Measurements from ENCODE around the gene TRPM8. TPM values are rescaled to one million over a fixed set of nuclear protein-coding genes. Genes with fewer than 3 reads are reported as not detected.

TRPM8 gene
- total and polyA plus RNA-seq, 2 of the 13 experiments (the other 11 are each of a cell fraction or from before 2014, with no cell fraction given), result 0.12 TPM; not detected in 1

DNA sequence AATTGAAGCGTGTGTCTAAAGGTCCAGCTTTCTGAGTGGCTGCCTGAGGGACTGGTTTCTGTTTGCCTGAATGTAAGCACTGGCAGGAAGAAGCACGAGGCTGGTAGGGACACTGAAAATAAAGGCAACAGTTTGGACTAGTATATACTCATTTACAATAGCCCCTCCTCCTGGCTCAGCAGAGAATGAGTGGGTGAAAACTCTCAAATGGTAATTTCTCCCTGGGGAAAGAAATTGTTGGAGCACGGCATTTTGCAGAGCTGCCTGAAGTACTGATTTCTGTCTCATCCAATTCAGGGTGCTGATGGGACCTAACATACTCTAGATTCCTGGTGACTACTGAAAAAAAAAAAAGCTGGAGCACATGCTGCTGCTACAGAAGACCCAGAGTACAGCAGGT, 116.0 kb downstream of the TRPM8 start:
- Histone ChIP-seq H3K9ac (ENCODE audit: insufficient read depth, low read depth, low read length) (no peak overlapping the region), H2AFZ (ENCODE audit: low read length) (no peak overlapping the region), H3K79me2 (ENCODE audit: insufficient read depth, low read length) (no peaks in the 10 kb centered on the region), H3K36me3 (replicated peaks in 1 of 2; ENCODE audit: control insufficient read depth in 1 of 2, insufficient read depth in 2 of 2, low read length in 2 of 2) (no peaks in the 10 kb centered on the region), H3K4me3 (replicated peaks in 1 of 3; ENCODE audit: insufficient read depth in 1 of 3, low read depth in 2 of 3, low read length in 3 of 3) (no peak overlapping the region), H4K20me1 (ENCODE audit: insufficient read depth, low read length) (no peaks in the 10 kb centered on the region), H3K27ac (ENCODE audit: extremely low read length, insufficient read depth, low read length) (no peak overlapping the region), H3K4me2 (ENCODE audit: low read depth, low read length) (no peak overlapping the region), H3K9me3 (ENCODE audit: low read length) (peaks cover 8% of the 10 kb centered on the region; the same call in 1 of the 2 replicates), H3K4me1 (ENCODE audit: insufficient read depth, low read length) (no peaks in the 10 kb centered on the region), H3K27me3 (ENCODE audit: control insufficient read depth in 1 of 2, insufficient read depth in 2 of 2, low read length in 2 of 2) (no peaks in the 10 kb centered on the region; a peak in 1 of 5 replicates)
- TF ChIP-seq ARID2 (CRISPR knock-in tag; IDR thresholded peaks at IDR 0.05; ENCODE audit: borderline replicate concordance), result no peak
- TF ChIP-seq IKZF5 (CRISPR knock-in tag; IDR thresholded peaks at IDR 0.05), result no peak
- no peak for TF ChIP-seq MIER3 (CRISPR knock-in tag; IDR thresholded peaks at IDR 0.05; ENCODE audit: borderline replicate concordance)
- no peak for TF ChIP-seq ZNF225 (CRISPR knock-in tag; IDR thresholded peaks at IDR 0.05)
- TF ChIP-seq ETV5 (CRISPR knock-in tag; IDR thresholded peaks at IDR 0.05; ENCODE audit: borderline replicate concordance), result no peak
- TF ChIP-seq MAZ (IDR thresholded peaks at IDR 0.05; ENCODE audit: borderline replicate concordance, low read depth, low read length), result no peak
- no peak for TF ChIP-seq MAZ (CRISPR knock-in tag; IDR thresholded peaks at IDR 0.05; ENCODE audit: low read depth)
- no peak for TF ChIP-seq RBAK (CRISPR knock-in tag; IDR thresholded peaks at IDR 0.05)
- TF ChIP-seq CBX1 (IDR thresholded peaks at IDR 0.05; ENCODE audit: low read depth), result no peak
- TF ChIP-seq ONECUT2 (CRISPR knock-in tag; IDR thresholded peaks at IDR 0.05), result no peak
- TF ChIP-seq TIGD3 (CRISPR knock-in tag; IDR thresholded peaks at IDR 0.05; ENCODE audit: borderline replicate concordance), result no peak
- TF ChIP-seq NFE2L2 (IDR thresholded peaks at IDR 0.05; ENCODE audit: low read length), result no peak
- TF ChIP-seq ZNF362 (CRISPR knock-in tag; IDR thresholded peaks at IDR 0.05; ENCODE audit: borderline replicate concordance), result no peak
- TF ChIP-seq ZNF674 (CRISPR knock-in tag; IDR thresholded peaks at IDR 0.05; ENCODE audit: low read depth), result no peak
- TF ChIP-seq TSC22D2 (CRISPR knock-in tag; IDR thresholded peaks at IDR 0.05; ENCODE audit: borderline replicate concordance), result no peak
- TF ChIP-seq, protein P1, sequence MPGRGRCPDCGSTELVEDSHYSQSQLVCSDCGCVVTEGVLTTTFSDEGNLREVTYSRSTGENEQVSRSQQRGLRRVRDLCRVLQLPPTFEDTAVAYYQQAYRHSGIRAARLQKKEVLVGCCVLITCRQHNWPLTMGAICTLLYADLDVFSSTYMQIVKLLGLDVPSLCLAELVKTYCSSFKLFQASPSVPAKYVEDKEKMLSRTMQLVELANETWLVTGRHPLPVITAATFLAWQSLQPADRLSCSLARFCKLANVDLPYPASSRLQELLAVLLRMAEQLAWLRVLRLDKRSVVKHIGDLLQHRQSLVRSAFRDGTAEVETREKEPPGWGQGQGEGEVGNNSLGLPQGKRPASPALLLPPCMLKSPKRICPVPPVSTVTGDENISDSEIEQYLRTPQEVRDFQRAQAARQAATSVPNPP (CRISPR knock-in tag; IDR thresholded peaks at IDR 0.05), result no peak
- no peak for TF ChIP-seq NFATC3 (CRISPR knock-in tag; IDR thresholded peaks at IDR 0.05)
- TF ChIP-seq, protein P2, sequence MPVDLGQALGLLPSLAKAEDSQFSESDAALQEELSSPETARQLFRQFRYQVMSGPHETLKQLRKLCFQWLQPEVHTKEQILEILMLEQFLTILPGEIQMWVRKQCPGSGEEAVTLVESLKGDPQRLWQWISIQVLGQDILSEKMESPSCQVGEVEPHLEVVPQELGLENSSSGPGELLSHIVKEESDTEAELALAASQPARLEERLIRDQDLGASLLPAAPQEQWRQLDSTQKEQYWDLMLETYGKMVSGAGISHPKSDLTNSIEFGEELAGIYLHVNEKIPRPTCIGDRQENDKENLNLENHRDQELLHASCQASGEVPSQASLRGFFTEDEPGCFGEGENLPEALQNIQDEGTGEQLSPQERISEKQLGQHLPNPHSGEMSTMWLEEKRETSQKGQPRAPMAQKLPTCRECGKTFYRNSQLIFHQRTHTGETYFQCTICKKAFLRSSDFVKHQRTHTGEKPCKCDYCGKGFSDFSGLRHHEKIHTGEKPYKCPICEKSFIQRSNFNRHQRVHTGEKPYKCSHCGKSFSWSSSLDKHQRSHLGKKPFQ (CRISPR knock-in tag; IDR thresholded peaks at IDR 0.05; ENCODE audit: insufficient replicate concordance), result no peak
- TF ChIP-seq JUNB (CRISPR knock-in tag; IDR thresholded peaks at IDR 0.05; ENCODE audit: borderline replicate concordance), result no peak
- TF ChIP-seq TAF15 (IDR thresholded peaks at IDR 0.05; ENCODE audit: low read depth, low read length, poor library complexity, severe bottlenecking), result no peak
- intact Hi-C loops (cut with micrococcal nuclease; ENCODE audit: unreplicated experiment) (no loop called here), in situ Hi-C loops (cut with HindIII; ENCODE audit: extremely low pct_ligation_motif_present, low pct_unique_long_range_greater_than_20kb) (no loop called here)
- FAIRE-seq (no peak), ATAC-seq (no peak), DNase-seq (ENCODE audit: low spot score) (no peak)
- BruUV-seq (replicated peaks), result no TSS peak
- CTCF ChIA-PET (ENCODE audit: low intra/inter-chr PET ratio, low total read pairs), result no interaction called here
- WGBS (ENCODE audit: low lambda C conversion rate), result 18% methylated on average over 3 of the region's 3 CpGs
- POLR2A ChIA-PET, result no interaction called here
